NB4 (cell line): ENCODE measurements around the gene ACOT12.
"Not testable (repeated sequence)": the region's sequence is repeated elsewhere in the genome, so short reads cannot be mapped to it uniquely, and the experiment has no call there.

Experiments used
- MAX ChIP-seq: IDR thresholded peaks from 2 replicates; pipeline ENCODE4 v1.6.1; 2011; ENCODE audit warnings: low read depth, low read length
- POLR2A ChIP-seq: IDR thresholded peaks from 2 replicates; pipeline ENCODE4 v1.6.1; 2011; ENCODE audit warnings: mild to moderate bottlenecking; ENCODE audit not compliant: insufficient read length; ENCODE audit errors: extremely low read depth
- TF ChIP-seq, protein P1 (sequence below): IDR thresholded peaks from one replicate; pipeline ENCODE4 v1.5.1; 2012; ENCODE audit warnings: low read depth, low read length

- TF ChIP-seq POLR2A, MAX: not testable (repeated sequence)
- TF ChIP-seq, protein P1, sequence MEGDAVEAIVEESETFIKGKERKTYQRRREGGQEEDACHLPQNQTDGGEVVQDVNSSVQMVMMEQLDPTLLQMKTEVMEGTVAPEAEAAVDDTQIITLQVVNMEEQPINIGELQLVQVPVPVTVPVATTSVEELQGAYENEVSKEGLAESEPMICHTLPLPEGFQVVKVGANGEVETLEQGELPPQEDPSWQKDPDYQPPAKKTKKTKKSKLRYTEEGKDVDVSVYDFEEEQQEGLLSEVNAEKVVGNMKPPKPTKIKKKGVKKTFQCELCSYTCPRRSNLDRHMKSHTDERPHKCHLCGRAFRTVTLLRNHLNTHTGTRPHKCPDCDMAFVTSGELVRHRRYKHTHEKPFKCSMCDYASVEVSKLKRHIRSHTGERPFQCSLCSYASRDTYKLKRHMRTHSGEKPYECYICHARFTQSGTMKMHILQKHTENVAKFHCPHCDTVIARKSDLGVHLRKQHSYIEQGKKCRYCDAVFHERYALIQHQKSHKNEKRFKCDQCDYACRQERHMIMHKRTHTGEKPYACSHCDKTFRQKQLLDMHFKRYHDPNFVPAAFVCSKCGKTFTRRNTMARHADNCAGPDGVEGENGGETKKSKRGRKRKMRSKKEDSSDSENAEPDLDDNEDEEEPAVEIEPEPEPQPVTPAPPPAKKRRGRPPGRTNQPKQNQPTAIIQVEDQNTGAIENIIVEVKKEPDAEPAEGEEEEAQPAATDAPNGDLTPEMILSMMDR, result not testable (repeated sequence)
These were observed 13.9 kb upstream of the ACOT12 start for GRCh38 chr5:81407811-81408210.
